Vagina (tissue), 2 donors: ENCODE data around the gene PTPRN2. TPM values are rescaled to one million over a fixed set of nuclear protein-coding genes. Genes with fewer than 3 reads are reported as not detected.

Experiments used
- DNase-seq, 2 donors: peaks; one replicate each; pipeline ENCODE4 v3.0.0-alpha.2; 2017; ENCODE audit errors: extremely low spot score in 2 of 2
- H3K27ac ChIP-seq: fragments of 200-600 bp; sonication (generic); one replicate; pipeline ENCODE4 v1.5.1; 2019
- H3K27me3 ChIP-seq: fragments of 200-600 bp; sonication (generic); one replicate; pipeline ENCODE4 v1.5.1; 2019
- H3K36me3 ChIP-seq, 2 donors: fragments of 200-600 bp; sonication (generic); one replicate each; pipeline ENCODE4 v1.5.1; 2017 to 2019
- H3K4me1 ChIP-seq: fragments of 200-600 bp; sonication (generic); one replicate; pipeline ENCODE4 v1.5.1; 2019
- H3K4me3 ChIP-seq, 2 donors: fragments of 200-600 bp; sonication (generic); 1 replicate in 1 of 2; 2 replicates in 1 of 2; pipeline ENCODE4 v1.5.1; 2016 to 2019
- H3K9me3 ChIP-seq: fragments of 200-600 bp; sonication (generic); one replicate; pipeline ENCODE4 v1.5.1; 2019
- CTCF ChIP-seq, 3 experiments: fragments of 450-650 bp in 2 of 3; fragments of 200-600 bp in 1 of 3; sonication (generic) in 1 of 3; IDR thresholded peaks; one replicate each; pipeline ENCODE4 v1.5.1; 2017 to 2019; ENCODE audit warnings: antibody characterized with exemption in 3 of 3, mild to moderate bottlenecking in 2 of 3, moderate library complexity in 2 of 3
- POLR2A ChIP-seq, 2 donors: fragments of 450-650 bp; IDR thresholded peaks; one replicate each; pipeline ENCODE4 v1.6.1; 2017; ENCODE audit warnings: antibody characterized with exemption in 2 of 2, mild to moderate bottlenecking in 2 of 2, moderate library complexity in 2 of 2
- POLR2AphosphoS5 ChIP-seq, 2 donors: sonication (generic); formaldehyde crosslinking; IDR thresholded peaks; one replicate each; pipeline ENCODE4 v1.9.0; 2017; ENCODE audit warnings: antibody characterized with exemption in 2 of 2, mild to moderate bottlenecking in 2 of 2, low read depth in 1 of 2; ENCODE audit not compliant: insufficient read depth in 1 of 2
- intact Hi-C: fragments of 100-400 bp; cut with DNase I; formaldehyde crosslinking; loops from one replicate; pipeline ENCODE4 v1.15.1; 2023
- total RNA-seq: library from RNA; depleted of rRNA; stranded (reverse); fragments of >200 nt; gene quantifications from one replicate; pipeline ENCODE4 v1.2.3, GENCODE V29; 2016

PTPRN2 gene
- total RNA-seq, 1 donor from 2014 or later: 7.4 TPM

- H3K4me3 ChIP-seq: no peak overlapping the region
- intact Hi-C loops: no loop called here
- TF ChIP-seq POLR2AphosphoS5 (IDR thresholded peaks at IDR 0.05; ENCODE audit: insufficient read depth in 1 of 2, low read depth in 1 of 2): no peak
- no peak for TF ChIP-seq POLR2A (IDR thresholded peaks at IDR 0.05)
- no peak for TF ChIP-seq CTCF (IDR thresholded peaks at IDR 0.05)
- no peaks in the 10 kb centered on the region for H3K27me3 ChIP-seq
- H3K27ac ChIP-seq: no peak overlapping the region
- no peak for DNase-seq
- no peaks in the 10 kb centered on the region for H3K36me3 ChIP-seq
- H3K4me1 ChIP-seq: no peaks in the 10 kb centered on the region
- no peaks in the 10 kb centered on the region for H3K9me3 ChIP-seq
These were observed 710.1 kb downstream of the PTPRN2 start for GRCh38 chr7:157877298-157878090.

GRCh38 chr7:157876469-157877285, 710.9 kb downstream of the PTPRN2 start:
- H3K27me3 ChIP-seq: no peaks in the 10 kb centered on the region
- TF ChIP-seq POLR2A (IDR thresholded peaks at IDR 0.05) (no peak), POLR2AphosphoS5 (IDR thresholded peaks at IDR 0.05; ENCODE audit: insufficient read depth in 1 of 2, low read depth in 1 of 2) (no peak), CTCF (IDR thresholded peaks at IDR 0.05) (no peak)
- H3K9me3 ChIP-seq: no peaks in the 10 kb centered on the region
- DNase-seq: no peak
- H3K4me3 ChIP-seq: no peak overlapping the region
- H3K4me1 ChIP-seq: no peaks in the 10 kb centered on the region
- H3K27ac ChIP-seq: no peak overlapping the region
- intact Hi-C loops: no loop called here
- H3K36me3 ChIP-seq: no peaks in the 10 kb centered on the region

GRCh38 chr7:157875230-157876179, 712.1 kb downstream of the PTPRN2 start:
- no peak for TF ChIP-seq POLR2AphosphoS5 (IDR thresholded peaks at IDR 0.05; ENCODE audit: insufficient read depth in 1 of 2, low read depth in 1 of 2)
- TF ChIP-seq CTCF (IDR thresholded peaks at IDR 0.05): peak in 1 of 3 experiments; percentile 46
- no peak for DNase-seq
- H3K27me3 ChIP-seq: no peaks in the 10 kb centered on the region
- no peaks in the 10 kb centered on the region for H3K4me1 ChIP-seq
- H3K36me3 ChIP-seq: no peaks in the 10 kb centered on the region
- no peaks in the 10 kb centered on the region for H3K9me3 ChIP-seq
- H3K27ac ChIP-seq: no peak overlapping the region
- H3K4me3 ChIP-seq: no peak overlapping the region
- intact Hi-C loops: no loop called here

GRCh38 chr7:157874870-157875229, 712.8 kb downstream of the PTPRN2 start:
- Histone ChIP-seq H3K27me3 (no peaks in the 10 kb centered on the region), H3K4me1 (no peaks in the 10 kb centered on the region), H3K36me3 (no peaks in the 10 kb centered on the region), H3K9me3 (no peaks in the 10 kb centered on the region), H3K27ac (no peak overlapping the region), H3K4me3 (no peak overlapping the region)
- no peak for DNase-seq
- TF ChIP-seq POLR2AphosphoS5 (IDR thresholded peaks at IDR 0.05; ENCODE audit: insufficient read depth in 1 of 2, low read depth in 1 of 2) (no peak), CTCF (IDR thresholded peaks at IDR 0.05) (no peak), POLR2A (IDR thresholded peaks at IDR 0.05) (no peak)
- intact Hi-C loops: no loop called here
